GM10266 (cell line): ENCODE results near the gene ST6GALNAC2.

Experiments
- DNase-seq: peaks from one replicate; pipeline ENCODE4 v3.0.0; 2012; ENCODE audit errors: extremely low spot score
- CTCF ChIP-seq: IDR thresholded peaks from 2 replicates; pipeline ENCODE4 v1.5.1; 2012; ENCODE audit warnings: mild to moderate bottlenecking, low read depth; ENCODE audit not compliant: control insufficient read depth, insufficient read depth; ENCODE audit errors: missing control alignments

Gene ST6GALNAC2

DNA sequence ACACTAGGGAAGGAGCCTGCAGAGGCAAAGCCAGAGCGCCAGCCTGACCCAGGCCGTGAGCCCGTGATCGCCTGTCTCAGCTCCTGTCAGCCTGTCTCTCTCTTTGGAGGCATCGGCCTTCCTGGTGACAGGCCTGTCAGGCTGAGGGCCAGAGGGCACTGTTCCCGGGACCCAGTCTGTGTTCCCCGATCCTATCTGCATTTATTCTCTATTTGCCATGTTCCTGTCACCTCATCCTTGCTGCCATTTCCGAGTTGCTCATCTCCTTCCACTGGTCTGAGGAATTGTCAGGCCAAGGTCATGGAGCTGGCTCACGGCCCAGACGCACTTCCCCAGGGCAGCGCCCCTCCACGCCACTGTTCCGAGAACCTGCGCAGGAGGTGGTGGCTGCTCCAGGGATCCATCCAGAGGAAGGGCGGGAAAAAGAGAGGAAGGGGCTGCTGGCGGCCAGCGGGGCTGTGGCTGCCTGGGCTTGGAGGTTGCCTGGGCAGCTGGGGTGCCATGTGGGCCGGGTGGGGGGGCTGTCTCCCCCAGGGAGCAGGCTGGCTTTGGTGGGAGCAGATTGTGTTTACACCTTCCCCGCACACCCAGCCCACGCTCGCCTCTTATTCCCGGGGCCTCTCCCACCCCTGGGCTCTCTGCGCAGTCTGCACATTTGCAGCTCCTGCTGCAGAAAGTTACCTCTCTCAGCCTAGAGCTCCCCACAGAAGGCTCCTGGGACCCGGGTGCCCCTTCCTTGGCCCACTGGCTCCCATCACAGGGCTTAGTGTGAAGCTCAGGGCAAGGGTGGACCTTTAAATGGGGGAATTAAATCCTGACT lies 40.9 kb downstream of the ST6GALNAC2 start:
- TF ChIP-seq CTCF: no peak
- no peak for DNase-seq

DNA sequence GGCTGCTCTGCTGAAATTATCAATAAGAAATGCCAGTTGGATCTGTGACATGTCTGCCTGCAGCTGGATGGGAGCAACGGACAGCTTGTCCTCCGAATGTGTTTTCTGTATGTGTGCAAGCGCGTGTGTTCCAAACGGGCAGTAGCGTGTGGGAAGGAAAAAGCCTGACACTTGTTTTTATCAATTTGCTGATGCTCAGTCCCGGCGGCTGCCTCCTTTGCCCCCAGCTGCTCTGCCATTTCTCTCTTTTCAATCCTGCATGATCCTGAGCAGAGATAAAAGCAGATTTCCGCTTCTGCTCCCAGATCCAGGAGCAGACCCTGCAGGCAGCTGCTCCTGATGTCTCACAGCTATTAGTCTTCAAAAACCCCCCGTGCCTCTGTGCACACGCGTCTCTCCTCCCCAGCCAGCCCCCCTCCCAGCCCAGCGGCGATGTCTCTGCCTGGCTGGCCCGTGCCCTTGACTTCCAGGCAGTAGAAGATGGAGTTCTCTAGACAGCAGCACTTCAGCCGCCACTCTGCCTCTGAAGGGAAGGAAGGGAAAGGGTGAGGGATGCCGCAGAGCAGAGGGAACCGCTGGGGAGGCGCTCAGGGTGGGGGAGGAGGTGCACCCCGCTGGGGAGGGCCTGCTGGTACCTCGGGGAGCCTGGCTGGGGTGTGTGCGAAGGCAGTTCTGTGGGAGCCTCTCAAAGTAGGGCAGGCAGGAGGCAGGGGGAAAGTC lies 41.7 kb downstream of the ST6GALNAC2 start:
- no peak for DNase-seq
- no peak for TF ChIP-seq CTCF

- TF ChIP-seq CTCF: no peak
- DNase-seq: no peak
Observed at GRCh38 chr17:76543482-76543825, 42.2 kb downstream of the ST6GALNAC2 start.

- TF ChIP-seq CTCF: no peak
- DNase-seq: no peak
Observed at GRCh38 chr17:76542984-76543383, 42.7 kb downstream of the ST6GALNAC2 start.

DNA sequence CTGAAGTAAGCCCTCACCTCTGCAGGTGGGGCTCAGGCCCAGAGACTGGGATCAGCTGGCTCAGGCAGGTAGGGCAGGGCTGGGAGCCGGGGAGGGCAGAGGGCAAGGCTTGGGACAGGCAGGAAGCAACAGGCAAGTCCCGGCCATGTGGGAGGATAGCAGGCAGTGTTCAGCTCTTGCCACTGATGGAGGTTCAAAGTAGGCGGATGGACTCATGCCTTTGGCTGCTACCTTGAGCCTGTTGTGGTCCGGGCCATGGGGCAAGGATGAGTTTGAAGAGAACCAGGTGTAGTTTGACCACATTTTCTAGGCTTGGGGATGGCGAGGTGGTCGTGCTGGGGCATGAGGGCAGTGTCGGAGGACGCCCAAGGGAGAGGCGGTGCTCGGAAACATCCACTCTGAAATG lies 43.1 kb downstream of the ST6GALNAC2 start:
- TF ChIP-seq CTCF: no peak

DNA sequence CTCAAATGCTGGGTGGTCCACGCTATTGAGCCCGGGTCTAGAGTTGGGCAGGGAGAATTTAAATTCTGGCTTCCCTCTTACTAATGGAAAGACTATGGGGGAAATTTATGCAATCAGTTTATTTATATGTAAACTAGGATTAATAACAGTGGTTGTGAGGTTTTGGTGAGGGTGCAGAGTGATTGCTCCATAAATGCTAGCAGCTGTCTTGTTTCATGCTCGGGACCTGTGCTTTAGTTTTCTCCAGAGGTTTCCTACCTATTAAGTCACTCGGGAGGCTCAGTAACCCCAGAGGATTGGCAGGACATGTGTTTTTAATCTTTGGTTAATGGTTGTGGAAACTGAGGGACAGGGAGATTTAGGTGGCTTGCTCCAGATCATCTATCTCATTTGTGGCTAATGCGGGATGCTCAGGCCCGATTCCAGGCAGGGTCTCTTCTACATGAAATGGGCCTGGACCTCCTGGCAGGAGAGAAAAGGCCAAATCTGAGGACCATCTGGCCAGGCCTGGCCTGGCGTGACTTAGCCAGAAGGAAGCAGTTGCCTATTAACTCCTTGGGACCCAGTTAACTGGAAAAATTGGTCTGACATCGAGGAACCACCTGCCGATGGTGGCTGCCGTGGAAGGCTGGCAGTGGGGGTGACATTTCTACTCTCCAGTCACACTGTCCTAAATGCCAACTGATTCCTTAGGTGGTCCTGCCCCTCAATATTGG lies 43.8 kb downstream of the ST6GALNAC2 start:
- no peak for DNase-seq
- TF ChIP-seq CTCF: no peak

More for the DNA sequence above, 43.1 kb downstream of the ST6GALNAC2 start:
- no peak for DNase-seq
